D721Med (cell line): Measurements from ENCODE around the gene ADD2.
"Not testable (repeated sequence)": the region's sequence is repeated elsewhere in the genome, so short reads cannot be mapped to it uniquely, and the experiment has no call there.

Experiments
- DNase-seq: peaks from one replicate; pipeline ENCODE4 v3.0.0; 2011; ENCODE audit warnings: low spot score; ENCODE audit not compliant: insufficient read length
- FAIRE-seq: peaks from 2 replicates; lab custom pipeline; 2011; peaks lifted over from hg19 to GRCh38; lab: Jason Lieb, UNC
- TF ChIP-seq, protein P1 (sequence below): IDR thresholded peaks from 2 replicates; pipeline ENCODE4 v1.5.1; 2012; ENCODE audit warnings: mild to moderate bottlenecking, control low read depth; ENCODE audit not compliant: insufficient read depth; ENCODE audit errors: missing control alignments

The ADD2 gene

DNA sequence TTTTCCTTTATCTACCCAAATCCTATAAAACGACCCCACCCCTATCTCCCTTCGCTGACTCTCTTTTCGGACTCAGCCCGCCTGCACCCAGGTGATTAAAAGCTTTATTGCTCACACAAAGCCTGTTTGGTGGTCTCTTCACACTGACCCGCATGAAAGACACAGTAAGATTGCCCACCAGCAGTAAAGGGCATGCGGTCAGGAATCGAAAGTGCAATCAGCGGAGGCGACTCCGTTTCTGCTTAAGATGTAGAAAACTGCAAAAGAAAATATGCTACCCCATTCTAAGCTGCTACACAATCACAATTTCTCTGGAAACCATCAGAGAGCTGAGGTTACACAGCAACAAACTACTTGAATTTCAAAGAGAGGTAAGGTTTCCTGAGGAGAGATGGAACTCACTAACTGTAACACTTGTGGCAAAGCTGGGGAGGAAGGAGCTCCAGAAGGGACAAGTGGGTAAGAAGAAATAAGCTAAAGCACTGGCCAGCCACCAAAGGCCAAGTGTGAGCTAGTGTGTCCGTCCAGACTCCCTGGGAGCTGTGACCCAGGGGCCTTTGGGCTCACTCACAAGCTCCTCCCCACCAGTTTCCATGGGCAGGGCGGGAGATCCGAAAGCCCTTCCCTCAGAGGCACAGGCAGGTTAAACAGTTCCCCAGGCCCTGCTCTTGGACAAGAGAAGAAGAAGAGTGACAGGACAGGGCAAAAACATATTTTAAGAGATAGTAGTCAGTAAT, 141.6 kb downstream of the ADD2 start:
- TF ChIP-seq, protein P1, sequence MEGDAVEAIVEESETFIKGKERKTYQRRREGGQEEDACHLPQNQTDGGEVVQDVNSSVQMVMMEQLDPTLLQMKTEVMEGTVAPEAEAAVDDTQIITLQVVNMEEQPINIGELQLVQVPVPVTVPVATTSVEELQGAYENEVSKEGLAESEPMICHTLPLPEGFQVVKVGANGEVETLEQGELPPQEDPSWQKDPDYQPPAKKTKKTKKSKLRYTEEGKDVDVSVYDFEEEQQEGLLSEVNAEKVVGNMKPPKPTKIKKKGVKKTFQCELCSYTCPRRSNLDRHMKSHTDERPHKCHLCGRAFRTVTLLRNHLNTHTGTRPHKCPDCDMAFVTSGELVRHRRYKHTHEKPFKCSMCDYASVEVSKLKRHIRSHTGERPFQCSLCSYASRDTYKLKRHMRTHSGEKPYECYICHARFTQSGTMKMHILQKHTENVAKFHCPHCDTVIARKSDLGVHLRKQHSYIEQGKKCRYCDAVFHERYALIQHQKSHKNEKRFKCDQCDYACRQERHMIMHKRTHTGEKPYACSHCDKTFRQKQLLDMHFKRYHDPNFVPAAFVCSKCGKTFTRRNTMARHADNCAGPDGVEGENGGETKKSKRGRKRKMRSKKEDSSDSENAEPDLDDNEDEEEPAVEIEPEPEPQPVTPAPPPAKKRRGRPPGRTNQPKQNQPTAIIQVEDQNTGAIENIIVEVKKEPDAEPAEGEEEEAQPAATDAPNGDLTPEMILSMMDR = no peak
- FAIRE-seq (no peak), DNase-seq (no peak)

DNA sequence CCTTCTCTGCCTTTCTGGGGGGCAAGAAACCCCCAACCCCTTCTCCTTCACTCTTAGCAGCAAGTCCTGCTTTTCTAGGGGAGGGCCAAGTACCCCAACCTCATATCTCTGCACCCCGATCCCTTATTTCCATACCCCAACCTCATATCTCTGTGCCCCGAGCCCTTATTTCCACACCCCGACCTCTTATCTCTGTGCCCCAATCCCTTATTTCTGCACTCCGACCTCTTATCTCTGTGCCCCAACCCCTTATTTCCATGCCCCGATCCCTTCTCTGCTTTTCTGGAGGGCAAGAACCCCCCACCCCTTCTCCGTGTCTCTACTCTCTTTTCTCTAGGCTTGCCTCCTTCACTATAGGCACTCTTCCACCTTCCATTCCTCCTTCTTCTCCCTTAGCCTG, 146.5 kb downstream of the ADD2 start:
- not testable (repeated sequence) for DNase-seq, FAIRE-seq

DNA sequence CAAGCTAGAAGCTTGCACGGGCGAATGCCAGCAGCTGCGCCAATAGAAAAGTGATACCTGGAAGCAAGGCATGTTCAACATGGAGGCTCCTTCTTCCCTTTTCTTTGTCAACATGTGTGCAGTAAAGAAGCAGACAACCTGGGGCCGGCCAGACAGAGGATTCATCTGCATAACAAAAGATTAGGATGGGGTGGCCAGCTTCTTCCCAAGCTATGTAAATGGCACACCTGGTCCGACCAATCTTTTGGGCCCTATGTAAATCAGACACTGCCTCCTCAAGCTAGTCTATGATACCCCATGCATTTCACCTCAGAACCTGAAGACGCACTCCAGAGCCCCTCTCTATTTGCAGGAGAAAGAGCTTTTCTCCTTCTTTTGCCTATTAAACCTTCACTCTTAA, 148.0 kb downstream of the ADD2 start:
- DNase-seq = no peak
- TF ChIP-seq, protein P1 = no peak
- no peak for FAIRE-seq

DNA sequence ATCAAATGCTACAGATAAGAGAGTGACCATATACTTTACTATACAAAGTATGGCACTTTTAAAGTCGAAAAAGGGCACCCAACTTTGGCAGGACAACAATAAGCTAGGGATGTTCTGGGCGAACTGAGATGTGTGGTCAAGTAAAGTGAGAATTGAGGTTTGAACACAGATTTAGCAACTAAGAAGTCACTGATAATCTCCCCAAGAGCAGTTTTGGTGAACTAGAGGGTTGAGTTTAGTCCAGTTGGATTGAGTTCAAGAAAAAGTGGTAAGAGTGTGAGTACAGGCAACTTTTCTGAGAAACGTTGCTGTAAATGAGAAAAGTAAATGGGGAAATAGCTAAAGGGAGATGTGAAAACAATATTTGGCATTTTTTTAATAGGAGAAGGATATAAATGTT, 148.8 kb downstream of the ADD2 start:
- FAIRE-seq (no peak), DNase-seq (no peak)
- TF ChIP-seq, protein P1 = no peak

DNA sequence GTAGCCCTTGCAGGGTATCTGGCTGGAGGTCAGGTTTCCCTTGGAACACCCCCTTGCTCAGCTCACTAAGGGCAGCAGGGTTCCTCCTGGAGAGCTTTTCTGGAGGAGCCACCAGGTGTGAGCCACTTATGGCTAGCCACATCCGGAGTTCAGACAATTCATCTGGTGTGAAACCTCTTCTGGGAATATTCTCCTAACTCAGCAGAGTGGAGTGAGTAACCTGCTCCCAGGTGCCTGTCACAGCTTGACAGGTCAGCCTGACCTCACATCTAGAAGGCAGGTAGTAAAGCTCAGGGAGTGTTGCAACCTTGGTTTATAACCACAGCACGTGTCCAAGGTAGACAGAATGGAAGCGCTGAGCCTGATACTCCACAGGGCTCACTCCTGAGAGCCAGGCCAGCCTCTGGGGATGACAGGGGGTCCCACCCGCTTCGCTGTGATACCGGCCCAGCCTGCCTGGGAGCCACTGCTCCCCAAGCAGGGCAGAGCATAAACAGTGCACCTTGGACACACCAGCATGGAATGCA, 151.8 kb downstream of the ADD2 start:
- DNase-seq (no peak), FAIRE-seq (no peak)
- TF ChIP-seq, protein P1 = no peak

DNA sequence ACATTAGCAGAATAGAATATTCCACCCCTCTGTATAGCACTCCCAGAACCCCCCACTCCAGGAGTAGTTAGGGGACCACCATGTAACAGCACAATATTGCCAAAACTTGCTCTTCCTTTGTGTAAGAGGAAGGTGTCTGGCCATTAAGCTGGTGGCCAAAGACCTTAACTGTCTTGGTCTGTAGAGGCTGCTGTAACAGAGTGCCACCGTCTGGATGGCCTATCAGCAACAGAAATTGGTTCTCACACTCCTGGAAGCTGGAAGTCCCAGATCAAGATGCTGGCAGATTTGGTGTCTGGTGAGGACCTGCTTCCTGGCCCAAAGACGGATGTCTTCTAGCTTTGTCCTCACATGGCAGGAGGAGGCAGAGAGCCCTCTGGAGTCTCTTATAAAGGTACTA, 152.8 kb downstream of the ADD2 start:
- FAIRE-seq (no peak), DNase-seq (no peak)
- TF ChIP-seq, protein P1 = no peak

DNA sequence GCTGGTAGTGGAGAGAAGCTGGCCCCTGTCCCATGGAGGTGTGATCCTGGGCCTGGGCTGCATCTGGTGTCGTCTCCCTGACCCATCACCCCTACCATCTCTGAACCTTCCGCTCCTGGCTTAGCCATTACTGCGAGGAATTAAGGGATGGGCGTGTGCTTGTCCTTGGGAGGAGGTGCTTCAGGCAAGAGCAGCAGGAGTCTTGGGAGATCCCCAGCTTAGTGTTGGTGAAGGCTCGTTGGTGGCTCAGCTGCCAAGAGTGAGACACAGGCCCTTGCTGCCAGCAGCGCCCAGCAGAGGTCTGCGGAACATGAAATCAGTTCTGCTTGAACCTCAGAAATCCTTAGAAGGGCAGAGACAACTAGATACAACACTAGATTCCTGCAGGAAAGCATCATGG, 154.5 kb downstream of the ADD2 start:
- TF ChIP-seq, protein P1 = no peak
- FAIRE-seq (no peak), DNase-seq (no peak)
